Placental epithelial cell (primary cell): ENCODE measurements around the gene USP17L25. TPM values are rescaled to one million over a fixed set of nuclear protein-coding genes. Genes with fewer than 3 reads are reported as not detected.

ENCODE experiments used
- total RNA-seq: library from RNA; depleted of rRNA; stranded (reverse); fragments of >200 nt; gene quantifications from 2 replicates; pipeline ENCODE4 v1.2.3, GENCODE V29; 2012

USP17L25 gene, protein sequence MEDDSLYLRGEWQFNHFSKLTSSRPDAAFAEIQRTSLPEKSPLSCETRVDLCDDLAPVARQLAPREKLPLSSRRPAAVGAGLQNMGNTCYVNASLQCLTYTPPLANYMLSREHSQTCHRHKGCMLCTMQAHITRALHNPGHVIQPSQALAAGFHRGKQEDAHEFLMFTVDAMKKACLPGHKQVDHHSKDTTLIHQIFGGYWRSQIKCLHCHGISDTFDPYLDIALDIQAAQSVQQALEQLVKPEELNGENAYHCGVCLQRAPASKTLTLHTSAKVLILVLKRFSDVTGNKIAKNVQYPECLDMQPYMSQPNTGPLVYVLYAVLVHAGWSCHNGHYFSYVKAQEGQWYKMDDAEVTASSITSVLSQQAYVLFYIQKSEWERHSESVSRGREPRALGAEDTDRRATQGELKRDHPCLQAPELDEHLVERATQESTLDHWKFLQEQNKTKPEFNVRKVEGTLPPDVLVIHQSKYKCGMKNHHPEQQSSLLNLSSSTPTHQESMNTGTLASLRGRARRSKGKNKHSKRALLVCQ
- total RNA-seq: not detected in 2 replicates

DNA sequence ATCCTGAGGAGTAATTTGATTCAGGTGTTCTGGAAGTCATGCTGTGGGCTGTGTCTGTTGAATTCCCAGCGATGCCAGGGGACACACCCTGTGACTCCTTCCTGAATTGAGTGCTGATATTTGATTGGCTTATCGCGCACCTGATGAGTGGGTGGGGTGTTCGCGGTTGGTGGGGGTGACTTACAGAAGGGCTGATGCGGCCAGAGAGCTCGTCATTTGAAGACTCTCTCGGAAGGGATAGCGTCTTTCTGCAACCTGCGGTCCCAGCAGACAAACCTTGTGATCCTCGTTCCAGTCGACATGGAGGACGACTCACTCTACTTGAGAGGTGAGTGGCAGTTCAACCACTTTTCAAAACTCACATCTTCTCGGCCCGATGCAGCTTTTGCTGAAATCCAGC, at the start of gene USP17L25:
Gene USP17L25, plus strand, starts transcription at position 301 of the 400 bp plus-strand sequence. Its CDS starts 0 bp downstream, at position 301.

DNA sequence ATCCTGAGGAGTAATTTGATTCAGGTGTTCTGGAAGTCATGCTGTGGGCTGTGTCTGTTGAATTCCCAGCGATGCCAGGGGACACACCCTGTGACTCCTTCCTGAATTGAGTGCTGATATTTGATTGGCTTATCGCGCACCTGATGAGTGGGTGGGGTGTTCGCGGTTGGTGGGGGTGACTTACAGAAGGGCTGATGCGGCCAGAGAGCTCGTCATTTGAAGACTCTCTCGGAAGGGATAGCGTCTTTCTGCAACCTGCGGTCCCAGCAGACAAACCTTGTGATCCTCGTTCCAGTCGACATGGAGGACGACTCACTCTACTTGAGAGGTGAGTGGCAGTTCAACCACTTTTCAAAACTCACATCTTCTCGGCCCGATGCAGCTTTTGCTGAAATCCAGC, 4.8 kb upstream of the USP17L25 start, which contains the start of gene USP17L24:
Gene USP17L24, plus strand, starts transcription at position 301 of the 400 bp plus-strand sequence. Its CDS starts 0 bp downstream, at position 301.

DNA sequence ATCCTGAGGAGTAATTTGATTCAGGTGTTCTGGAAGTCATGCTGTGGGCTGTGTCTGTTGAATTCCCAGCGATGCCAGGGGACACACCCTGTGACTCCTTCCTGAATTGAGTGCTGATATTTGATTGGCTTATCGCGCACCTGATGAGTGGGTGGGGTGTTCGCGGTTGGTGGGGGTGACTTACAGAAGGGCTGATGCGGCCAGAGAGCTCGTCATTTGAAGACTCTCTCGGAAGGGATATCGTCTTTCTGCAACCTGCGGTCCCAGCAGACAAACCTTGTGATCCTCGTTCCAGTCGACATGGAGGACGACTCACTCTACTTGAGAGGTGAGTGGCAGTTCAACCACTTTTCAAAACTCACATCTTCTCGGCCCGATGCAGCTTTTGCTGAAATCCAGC, 4.6 kb downstream of the USP17L25 start, which contains the start of gene USP17L26:
Gene USP17L26, plus strand, starts transcription at position 301 of the 400 bp plus-strand sequence. Its CDS starts 0 bp downstream, at position 301.

DNA sequence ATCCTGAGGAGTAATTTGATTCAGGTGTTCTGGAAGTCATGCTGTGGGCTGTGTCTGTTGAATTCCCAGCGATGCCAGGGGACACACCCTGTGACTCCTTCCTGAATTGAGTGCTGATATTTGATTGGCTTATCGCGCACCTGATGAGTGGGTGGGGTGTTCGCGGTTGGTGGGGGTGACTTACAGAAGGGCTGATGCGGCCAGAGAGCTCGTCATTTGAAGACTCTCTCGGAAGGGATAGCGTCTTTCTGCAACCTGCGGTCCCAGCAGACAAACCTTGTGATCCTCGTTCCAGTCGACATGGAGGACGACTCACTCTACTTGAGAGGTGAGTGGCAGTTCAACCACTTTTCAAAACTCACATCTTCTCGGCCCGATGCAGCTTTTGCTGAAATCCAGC, 9.4 kb downstream of the USP17L25 start, which contains the start of gene USP17L5:
Gene USP17L5, plus strand, starts transcription at position 301 of the 400 bp plus-strand sequence. Its CDS starts 0 bp downstream, at position 301.

DNA sequence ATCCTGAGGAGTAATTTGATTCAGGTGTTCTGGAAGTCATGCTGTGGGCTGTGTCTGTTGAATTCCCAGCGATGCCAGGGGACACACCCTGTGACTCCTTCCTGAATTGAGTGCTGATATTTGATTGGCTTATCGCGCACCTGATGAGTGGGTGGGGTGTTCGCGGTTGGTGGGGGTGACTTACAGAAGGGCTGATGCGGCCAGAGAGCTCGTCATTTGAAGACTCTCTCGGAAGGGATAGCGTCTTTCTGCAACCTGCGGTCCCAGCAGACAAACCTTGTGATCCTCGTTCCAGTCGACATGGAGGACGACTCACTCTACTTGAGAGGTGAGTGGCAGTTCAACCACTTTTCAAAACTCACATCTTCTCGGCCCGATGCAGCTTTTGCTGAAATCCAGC, 14.1 kb downstream of the USP17L25 start, which contains the start of gene USP17L27:
Gene USP17L27, plus strand, starts transcription at position 301 of the 400 bp plus-strand sequence. Its CDS starts 0 bp downstream, at position 301.

DNA sequence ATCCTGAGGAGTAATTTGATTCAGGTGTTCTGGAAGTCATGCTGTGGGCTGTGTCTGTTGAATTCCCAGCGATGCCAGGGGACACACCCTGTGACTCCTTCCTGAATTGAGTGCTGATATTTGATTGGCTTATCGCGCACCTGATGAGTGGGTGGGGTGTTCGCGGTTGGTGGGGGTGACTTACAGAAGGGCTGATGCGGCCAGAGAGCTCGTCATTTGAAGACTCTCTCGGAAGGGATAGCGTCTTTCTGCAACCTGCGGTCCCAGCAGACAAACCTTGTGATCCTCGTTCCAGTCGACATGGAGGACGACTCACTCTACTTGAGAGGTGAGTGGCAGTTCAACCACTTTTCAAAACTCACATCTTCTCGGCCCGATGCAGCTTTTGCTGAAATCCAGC, 18.9 kb downstream of the USP17L25 start, which contains the start of gene USP17L28:
Gene USP17L28, plus strand, starts transcription at position 301 of the 400 bp plus-strand sequence. Its CDS starts 0 bp downstream, at position 301.

DNA sequence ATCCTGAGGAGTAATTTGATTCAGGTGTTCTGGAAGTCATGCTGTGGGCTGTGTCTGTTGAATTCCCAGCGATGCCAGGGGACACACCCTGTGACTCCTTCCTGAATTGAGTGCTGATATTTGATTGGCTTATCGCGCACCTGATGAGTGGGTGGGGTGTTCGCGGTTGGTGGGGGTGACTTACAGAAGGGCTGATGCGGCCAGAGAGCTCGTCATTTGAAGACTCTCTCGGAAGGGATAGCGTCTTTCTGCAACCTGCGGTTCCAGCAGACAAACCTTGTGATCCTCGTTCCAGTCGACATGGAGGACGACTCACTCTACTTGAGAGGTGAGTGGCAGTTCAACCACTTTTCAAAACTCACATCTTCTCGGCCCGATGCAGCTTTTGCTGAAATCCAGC, 23.6 kb downstream of the USP17L25 start, which contains the start of gene USP17L29:
Gene USP17L29, plus strand, starts transcription at position 301 of the 400 bp plus-strand sequence. Its CDS starts 0 bp downstream, at position 301.

DNA sequence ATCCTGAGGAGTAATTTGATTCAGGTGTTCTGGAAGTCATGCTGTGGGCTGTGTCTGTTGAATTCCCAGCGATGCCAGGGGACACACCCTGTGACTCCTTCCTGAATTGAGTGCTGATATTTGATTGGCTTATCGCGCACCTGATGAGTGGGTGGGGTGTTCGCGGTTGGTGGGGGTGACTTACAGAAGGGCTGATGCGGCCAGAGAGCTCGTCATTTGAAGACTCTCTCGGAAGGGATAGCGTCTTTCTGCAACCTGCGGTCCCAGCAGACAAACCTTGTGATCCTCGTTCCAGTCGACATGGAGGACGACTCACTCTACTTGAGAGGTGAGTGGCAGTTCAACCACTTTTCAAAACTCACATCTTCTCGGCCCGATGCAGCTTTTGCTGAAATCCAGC, 33.1 kb downstream of the USP17L25 start, which contains the start of gene USP17L30:
Gene USP17L30, plus strand, starts transcription at position 301 of the 400 bp plus-strand sequence. Its CDS starts 0 bp downstream, at position 301.

Other genes with a start within 250 kb of the USP17L25 start
- not detected in 2 replicates for gene FAM90A26, start 159.5 kb upstream of the USP17L25 start, total RNA-seq
- gene USP17L10, start 119.3 kb upstream of the USP17L25 start, total RNA-seq: not detected in 2 replicates
- gene USP17L11, start 114.5 kb upstream of the USP17L25 start, total RNA-seq: not detected in 2 replicates
- not detected in 2 replicates for gene USP17L12, start 109.8 kb upstream of the USP17L25 start, total RNA-seq
- not detected in 2 replicates for gene USP17L13, start 105.0 kb upstream of the USP17L25 start, total RNA-seq
- gene USP17L15, start 95.5 kb upstream of the USP17L25 start, total RNA-seq: not detected in 2 replicates
- not detected in 2 replicates for gene USP17L17, start 86.0 kb upstream of the USP17L25 start, total RNA-seq
- not detected in 2 replicates for gene USP17L18, start 81.3 kb upstream of the USP17L25 start, total RNA-seq
- not detected in 2 replicates for gene USP17L19, start 76.5 kb upstream of the USP17L25 start, total RNA-seq
- not detected in 2 replicates for gene USP17L20, start 71.8 kb upstream of the USP17L25 start, total RNA-seq
- gene USP17L21, start 67.0 kb upstream of the USP17L25 start, total RNA-seq: not detected in 2 replicates
- gene USP17L22, start 62.3 kb upstream of the USP17L25 start, total RNA-seq: not detected in 2 replicates
- not detected in 2 replicates for gene USP17L24, start 4.7 kb upstream of the USP17L25 start, total RNA-seq
- gene USP17L26, start 4.7 kb downstream of the USP17L25 start, total RNA-seq: not detected in 2 replicates
- not detected in 2 replicates for gene USP17L5, start 9.5 kb downstream of the USP17L25 start, total RNA-seq
- not detected in 2 replicates for gene USP17L27, start 14.2 kb downstream of the USP17L25 start, total RNA-seq
- not detected in 2 replicates for gene USP17L28, start 19.0 kb downstream of the USP17L25 start, total RNA-seq
- gene USP17L29, start 23.7 kb downstream of the USP17L25 start, total RNA-seq: not detected in 2 replicates
- gene USP17L30, start 33.2 kb downstream of the USP17L25 start, total RNA-seq: not detected in 2 replicates
- not detected in 2 replicates for gene DEFB131A, start 114.5 kb downstream of the USP17L25 start, total RNA-seq